GM18868 (cell line): ENCODE data around the gene FZR1.

Experiments
- ATAC-seq: cut with Tn5 transposase; IDR thresholded peaks from one replicate; pipeline ENCODE4 v1.9.1; 2021; ENCODE audit warnings: mild to moderate bottlenecking, moderate library complexity; ENCODE audit not compliant: unreplicated experiment

Gene FZR1

GRCh38 chr19:3543150-3544057 is 37.3 kb downstream of the FZR1 start:
- no peak for ATAC-seq

GRCh38 chr19:3544058-3544376 is 37.9 kb downstream of the FZR1 start:
- no peak for ATAC-seq

GRCh38 chr19:3544742-3545668 is 38.9 kb downstream of the FZR1 start:
- no peak for ATAC-seq

DNA sequence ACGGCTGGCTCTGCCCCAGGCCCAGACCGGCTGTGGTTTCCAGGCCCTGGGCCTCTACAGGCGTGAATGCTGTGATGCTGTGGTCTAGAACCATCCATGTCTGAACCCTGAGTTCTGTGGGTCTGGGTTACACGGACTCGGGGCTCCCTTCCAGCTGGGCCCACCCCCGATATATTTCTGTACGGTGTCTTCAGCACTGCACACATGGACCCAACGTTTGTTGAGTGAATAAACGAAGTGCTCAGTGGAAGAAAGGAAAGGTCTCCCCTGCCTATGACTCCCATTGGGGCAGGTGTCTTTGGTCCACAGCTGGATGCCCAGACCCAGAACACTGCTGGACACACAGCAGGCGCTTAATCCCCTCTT is 39.5 kb downstream of the FZR1 start:
- ATAC-seq: no peak

DNA sequence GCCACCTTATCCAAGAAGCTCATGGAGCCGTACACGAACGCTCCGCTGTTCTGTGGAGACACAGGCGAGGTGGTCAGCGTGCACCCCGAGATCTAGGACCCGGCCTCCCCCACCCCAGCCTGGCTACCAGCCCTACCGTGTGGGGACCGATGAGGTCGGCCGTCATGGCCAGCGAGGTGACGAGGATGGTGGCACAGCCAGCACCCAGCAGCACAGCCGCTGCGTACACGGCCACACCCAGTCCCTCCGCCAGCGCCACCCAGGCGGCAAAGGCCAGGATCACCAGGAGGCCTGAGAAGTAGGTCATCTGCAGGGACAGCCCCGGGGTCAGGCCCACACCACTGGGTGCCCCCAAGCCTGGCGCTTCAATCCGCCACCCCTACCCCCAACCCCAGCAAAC is 40.0 kb downstream of the FZR1 start:
- no peak for ATAC-seq

- no peak for ATAC-seq
Observed at GRCh38 chr19:3547301-3547731, 41.2 kb downstream of the FZR1 start.

GRCh38 chr19:3547767-3548282 is 41.7 kb downstream of the FZR1 start:
- ATAC-seq: no peak

GRCh38 chr19:3548606-3549005 is 42.5 kb downstream of the FZR1 start:
- ATAC-seq: no peak

DNA sequence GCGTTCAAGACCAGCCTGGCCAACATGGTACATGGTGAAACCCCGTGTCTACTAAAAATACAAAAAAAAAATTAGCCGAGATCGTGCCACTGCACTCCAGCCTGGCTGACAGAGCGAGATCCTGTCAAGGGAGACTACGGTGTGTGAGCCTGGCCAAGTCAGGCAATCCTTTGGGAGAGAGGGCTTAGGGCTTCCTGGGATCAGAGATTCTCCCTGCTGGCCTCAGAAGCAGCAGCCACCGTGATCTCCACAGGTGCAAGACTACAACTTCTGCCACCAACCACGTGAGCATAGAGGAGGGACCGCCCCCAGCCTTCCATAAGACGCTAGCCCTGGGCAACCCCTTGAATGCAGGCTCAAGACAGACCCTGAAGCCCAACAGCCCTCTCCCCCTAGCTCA is 43.7 kb downstream of the FZR1 start:
- no peak for ATAC-seq

GRCh38 chr19:3550947-3551791 is 45.1 kb downstream of the FZR1 start:
- no peak for ATAC-seq

- ATAC-seq: no peak
Observed at GRCh38 chr19:3551792-3552095, 45.6 kb downstream of the FZR1 start.

DNA sequence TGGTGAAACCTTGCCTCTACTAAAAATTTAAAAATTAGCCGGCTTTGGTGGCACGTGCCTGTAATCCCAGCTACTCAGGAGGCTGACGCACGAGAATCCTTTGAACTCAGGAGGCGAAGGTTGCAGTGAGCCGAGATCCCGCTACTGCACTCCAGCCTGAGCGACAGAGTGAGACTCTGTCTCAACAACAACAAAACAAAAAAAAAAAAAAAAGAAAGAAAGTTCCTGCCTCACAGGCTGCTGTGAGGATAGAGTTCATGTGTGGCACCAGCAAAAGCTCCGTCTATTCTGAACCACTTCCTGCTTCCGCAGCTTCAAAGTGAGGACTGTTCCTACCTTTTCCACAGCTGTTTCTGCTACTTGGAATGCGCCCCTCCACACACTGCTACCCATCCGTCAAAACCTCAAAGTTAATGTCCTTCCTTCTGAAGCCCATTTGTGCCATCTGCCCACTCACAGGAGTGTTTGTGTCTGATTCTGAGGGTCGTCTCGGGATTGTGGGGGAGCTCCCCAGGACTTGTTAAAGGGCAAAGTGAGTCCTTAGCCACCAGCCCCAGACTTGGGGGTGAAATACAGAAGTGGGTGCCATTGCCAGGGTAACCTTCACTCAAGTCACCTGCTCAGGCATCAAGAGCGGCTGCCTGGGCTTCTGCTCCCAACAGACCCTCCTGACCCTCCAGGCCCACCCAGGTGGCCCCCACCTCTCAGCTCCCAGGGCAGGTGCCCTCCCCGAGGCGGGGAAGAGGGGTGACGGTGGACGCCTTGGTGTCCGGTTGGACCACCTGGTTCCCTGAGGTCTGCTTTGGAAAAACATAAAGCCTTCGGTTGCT is 48.4 kb downstream of the FZR1 start:
- no peak for ATAC-seq

DNA sequence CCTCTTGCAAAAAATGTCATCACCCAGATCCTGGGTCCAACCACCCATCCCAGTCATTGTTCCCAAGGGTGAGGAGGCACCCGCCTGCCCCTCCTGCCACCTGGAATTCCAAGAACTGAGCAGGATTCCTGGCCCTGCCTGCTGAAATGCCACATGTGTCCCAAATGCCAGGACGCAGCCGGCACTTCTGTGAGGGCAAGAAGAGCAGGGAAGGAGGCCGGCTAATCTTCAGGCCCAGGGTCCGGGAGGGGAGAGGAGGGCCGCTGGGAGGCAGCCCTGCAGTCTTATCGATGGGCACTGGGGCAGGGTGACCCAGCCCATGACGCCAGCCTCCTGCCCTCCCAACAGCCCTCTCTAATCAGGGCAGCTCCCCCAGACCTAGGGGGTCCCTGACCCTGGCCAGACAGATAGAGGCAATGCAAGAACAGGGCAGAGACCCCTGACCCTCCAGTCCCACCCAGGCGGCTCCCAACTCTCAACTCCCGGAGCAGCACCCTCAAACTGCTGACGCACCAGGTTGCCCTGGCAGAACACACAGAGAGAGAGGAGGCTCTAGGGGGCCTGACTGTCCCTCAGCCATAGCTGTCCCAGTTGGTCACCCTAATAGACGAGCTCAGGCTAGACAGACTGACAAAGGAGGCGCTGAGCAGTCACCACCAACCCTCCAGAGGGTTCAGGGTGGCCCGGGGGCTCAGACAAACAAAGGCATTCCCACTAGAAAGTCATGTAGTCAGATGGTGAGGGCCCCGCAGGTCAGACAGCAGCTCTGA is 49.7 kb downstream of the FZR1 start:
- no peak for ATAC-seq

- ATAC-seq: no peak
Observed at GRCh38 chr19:3556423-3556977, 50.4 kb downstream of the FZR1 start.

GRCh38 chr19:3556978-3557460 is 50.9 kb downstream of the FZR1 start:
- ATAC-seq: peak; percentile 25

GRCh38 chr19:3557461-3558248 is 51.5 kb downstream of the FZR1 start, which contains the start of gene MFSD12:
Gene MFSD12 (minus strand): TSS chr19:3557586. CDS start chr19:3557403, 183 bp downstream.
- ATAC-seq: peak; percentile 82

DNA sequence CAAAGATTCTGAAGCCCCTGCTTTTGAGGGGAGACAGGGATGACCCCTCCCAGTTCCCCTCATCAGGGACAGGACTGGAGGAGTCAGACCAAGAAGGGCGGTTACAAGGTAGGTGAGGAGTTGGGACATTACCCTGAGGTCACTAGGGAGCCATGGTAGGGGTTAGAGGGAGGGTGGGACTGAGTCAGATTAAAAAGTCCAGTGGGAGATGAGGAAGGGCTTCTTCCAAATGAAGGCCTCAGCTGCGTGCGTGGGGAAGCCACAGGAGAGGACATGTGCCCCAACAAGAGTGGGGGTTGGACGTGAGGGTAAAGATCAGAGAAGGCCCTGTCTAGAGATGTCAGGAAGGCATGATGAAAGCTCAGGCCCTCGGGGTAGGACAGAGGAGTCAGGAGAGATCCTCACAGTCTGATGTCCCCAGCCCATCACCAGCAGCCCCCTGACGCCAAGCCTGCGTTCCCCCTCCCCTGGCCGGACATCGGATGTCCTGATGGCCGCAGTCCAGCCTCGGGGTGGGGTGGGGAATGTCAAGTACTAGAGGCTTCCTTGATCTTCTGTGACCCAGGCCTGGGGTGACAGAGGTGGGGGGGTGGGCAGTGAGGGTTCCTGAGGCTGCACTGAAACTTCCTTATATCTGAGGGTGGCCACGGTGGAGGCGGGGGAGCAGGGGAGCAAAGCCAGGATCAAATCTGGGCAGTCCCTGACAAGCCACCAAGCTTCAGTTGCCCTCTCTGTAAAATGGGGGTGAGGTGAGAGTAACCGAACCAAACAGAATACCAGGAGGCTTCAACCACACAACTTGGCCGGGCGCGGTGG is 57.8 kb downstream of the FZR1 start:
- ATAC-seq: no peak
